GM21825 (cell line): Measurements from ENCODE around the gene NME7.

Experiments used
- ATAC-seq: cut with Tn5 transposase; IDR thresholded peaks from one replicate; pipeline ENCODE4 v1.9.1; 2021; ENCODE audit warnings: mild to moderate bottlenecking, moderate library complexity; ENCODE audit not compliant: unreplicated experiment

NME7 gene

GRCh38 chr1:169163059-169163458 lies 204.5 kb downstream of the NME7 start:
- ATAC-seq: no peak

GRCh38 chr1:169161496-169162194 lies 206.0 kb downstream of the NME7 start:
- ATAC-seq: peak; percentile 80

GRCh38 chr1:169160845-169161495 lies 206.6 kb downstream of the NME7 start:
- ATAC-seq: no peak

GRCh38 chr1:169156580-169156979 lies 211.0 kb downstream of the NME7 start:
- ATAC-seq: no peak

- ATAC-seq: no peak
These were observed 211.9 kb downstream of the NME7 start for GRCh38 chr1:169155675-169156074.

- no peak for ATAC-seq
These were observed 216.2 kb downstream of the NME7 start for GRCh38 chr1:169151338-169151837.

GRCh38 chr1:169150641-169151337 lies 216.8 kb downstream of the NME7 start:
- ATAC-seq: no peak

GRCh38 chr1:169149555-169150286 lies 217.9 kb downstream of the NME7 start:
- no peak for ATAC-seq

- ATAC-seq: peak; percentile 62
These were observed 218.9 kb downstream of the NME7 start for GRCh38 chr1:169148472-169149252.

- ATAC-seq: no peak
These were observed 220.9 kb downstream of the NME7 start for GRCh38 chr1:169146576-169147214.

- no peak for ATAC-seq
These were observed 222.5 kb downstream of the NME7 start for GRCh38 chr1:169144941-169145626.

- ATAC-seq: no peak
These were observed 223.6 kb downstream of the NME7 start for GRCh38 chr1:169143984-169144383.

GRCh38 chr1:169143346-169143745 lies 224.3 kb downstream of the NME7 start:
- ATAC-seq: no peak

- no peak for ATAC-seq
These were observed 225.5 kb downstream of the NME7 start for GRCh38 chr1:169142129-169142528.

- ATAC-seq: no peak
These were observed 226.2 kb downstream of the NME7 start for GRCh38 chr1:169141356-169141755.

- peak; percentile 82 for ATAC-seq
These were observed 228.5 kb downstream of the NME7 start for GRCh38 chr1:169138866-169139670.

- ATAC-seq: no peak
These were observed 230.2 kb downstream of the NME7 start for GRCh38 chr1:169137357-169137756.

GRCh38 chr1:169133801-169134502 lies 233.6 kb downstream of the NME7 start:
- no peak for ATAC-seq
